Glutamatergic neuron (in vitro differentiated cells): ENCODE data around the gene GABRA6. TPM values are rescaled to one million over a fixed set of nuclear protein-coding genes. Genes with fewer than 3 reads are reported as not detected.

Experiments used
- DNase-seq: peaks from one replicate; pipeline ENCODE4 v3.0.0; 2022
- H3K27ac Mint-ChIP-seq: one replicate; pipeline ENCODE4 v1.8.0; 2020; ENCODE audit warnings: mild to moderate bottlenecking, mixed read lengths, inconsistent platforms; ENCODE audit not compliant: unreplicated experiment
- H3K27me3 Mint-ChIP-seq: one replicate; pipeline ENCODE4 v1.8.0; 2020; ENCODE audit warnings: mild to moderate bottlenecking, moderate library complexity, mixed read lengths, inconsistent platforms; ENCODE audit not compliant: unreplicated experiment
- H3K36me3 Mint-ChIP-seq: one replicate; pipeline ENCODE4 v1.8.0; 2020; ENCODE audit warnings: mild to moderate bottlenecking, mixed read lengths, inconsistent platforms; ENCODE audit not compliant: unreplicated experiment
- H3K4me1 Mint-ChIP-seq: one replicate; pipeline ENCODE4 v1.8.0; 2020; ENCODE audit warnings: mild to moderate bottlenecking, low read depth, mixed read lengths, inconsistent platforms; ENCODE audit not compliant: unreplicated experiment
- H3K4me3 Mint-ChIP-seq: one replicate; pipeline ENCODE4 v1.8.0; 2020; ENCODE audit warnings: mild to moderate bottlenecking, mixed read lengths, inconsistent platforms; ENCODE audit not compliant: unreplicated experiment
- H3K9me3 Mint-ChIP-seq: one replicate; pipeline ENCODE4 v1.8.0; 2020; ENCODE audit warnings: mild to moderate bottlenecking, moderate library complexity, mixed read lengths, inconsistent platforms; ENCODE audit not compliant: unreplicated experiment
- CTCF ChIP-seq: fragments of 200-600 bp; sonication (generic); IDR thresholded peaks from one replicate; pipeline ENCODE4 v1.5.0; 2021; ENCODE audit not compliant: partially characterized antibody, unreplicated experiment
- total RNA-seq: library from RNA; stranded (reverse); fragmentation: NEBNext Ultra II Directional; extraction: Animal tissue kit (Norgen Biotek cat#: 25700); gene quantifications from one replicate; pipeline ENCODE4 v1.2.1, GENCODE V29; 2021; ENCODE audit not compliant: unreplicated experiment

Gene GABRA6
- total RNA-seq, 1 donor from 2014 or later = not detected

DNA sequence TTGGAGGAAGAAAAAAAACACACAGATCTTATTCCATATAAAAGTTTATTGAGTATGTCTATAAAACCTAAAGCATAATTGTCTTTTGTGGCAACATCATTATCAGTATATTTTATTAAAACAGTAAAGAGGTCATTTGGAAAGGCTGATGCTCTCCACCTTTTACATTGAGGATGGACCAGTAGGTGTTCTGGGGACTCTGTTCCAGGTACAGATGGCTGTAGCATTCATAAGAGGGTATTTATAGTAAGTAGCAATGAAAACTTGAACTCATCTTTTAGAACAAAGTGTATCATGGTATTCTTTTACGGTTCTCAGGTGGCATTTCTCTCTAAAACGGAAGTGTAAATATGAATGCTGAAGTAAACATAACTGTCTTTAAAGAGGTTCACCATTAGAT is 1.8 kb downstream of the GABRA6 start:
- DNase-seq = no peak
- TF ChIP-seq CTCF = no peak
- Mint-ChIP-seq H3K27ac (no peak overlapping the region), H3K9me3 (peaks cover 2% of the 10 kb centered on the region), H3K4me1 (no peaks in the 10 kb centered on the region), H3K27me3 (no peaks in the 10 kb centered on the region), H3K4me3 (no peak overlapping the region), H3K36me3 (no peaks in the 10 kb centered on the region)

- Mint-ChIP-seq H3K27ac (no peak overlapping the region), H3K4me3 (no peak overlapping the region), H3K27me3 (no peaks in the 10 kb centered on the region), H3K36me3 (no peaks in the 10 kb centered on the region), H3K9me3 (no peaks in the 10 kb centered on the region), H3K4me1 (no peaks in the 10 kb centered on the region)
- TF ChIP-seq CTCF = no peak
- no peak for DNase-seq
These were observed 6.4 kb downstream of the GABRA6 start for GRCh38 chr5:161691911-161692310.

GRCh38 chr5:161697001-161697400 is 11.5 kb downstream of the GABRA6 start:
- Mint-ChIP-seq H3K4me3 (no peak overlapping the region), H3K9me3 (peaks cover 2% of the 10 kb centered on the region), H3K27me3 (no peaks in the 10 kb centered on the region), H3K36me3 (no peaks in the 10 kb centered on the region), H3K27ac (no peak overlapping the region), H3K4me1 (no peaks in the 10 kb centered on the region)
- no peak for DNase-seq
- TF ChIP-seq CTCF = no peak

DNA sequence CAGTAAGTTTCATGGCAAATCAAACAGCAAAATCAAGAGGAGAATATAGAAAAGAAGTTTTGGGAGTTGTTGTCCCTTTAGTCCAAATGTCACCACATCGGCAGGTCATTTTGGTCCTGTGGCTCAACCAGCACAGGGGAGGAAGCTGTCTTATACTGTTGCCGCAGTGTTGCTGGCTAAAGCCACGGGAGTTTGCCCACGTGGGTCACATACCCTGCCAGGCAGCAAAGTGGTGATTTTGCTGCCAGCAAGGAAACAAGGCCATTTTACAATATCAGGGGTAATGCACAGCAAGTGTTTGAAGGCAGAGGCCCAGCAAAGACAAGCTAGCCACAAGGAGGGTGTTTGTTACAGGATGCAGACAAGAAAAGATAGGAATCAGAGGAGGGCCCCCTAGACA is 14.5 kb downstream of the GABRA6 start:
- H3K9me3 Mint-ChIP-seq = peaks cover 2% of the 10 kb centered on the region
- no peaks in the 10 kb centered on the region for H3K36me3 Mint-ChIP-seq
- no peaks in the 10 kb centered on the region for H3K27me3 Mint-ChIP-seq
- no peaks in the 10 kb centered on the region for H3K4me1 Mint-ChIP-seq
- no peak overlapping the region for H3K27ac Mint-ChIP-seq
- H3K4me3 Mint-ChIP-seq = no peak overlapping the region
- DNase-seq = no peak
- no peak for TF ChIP-seq CTCF

DNA sequence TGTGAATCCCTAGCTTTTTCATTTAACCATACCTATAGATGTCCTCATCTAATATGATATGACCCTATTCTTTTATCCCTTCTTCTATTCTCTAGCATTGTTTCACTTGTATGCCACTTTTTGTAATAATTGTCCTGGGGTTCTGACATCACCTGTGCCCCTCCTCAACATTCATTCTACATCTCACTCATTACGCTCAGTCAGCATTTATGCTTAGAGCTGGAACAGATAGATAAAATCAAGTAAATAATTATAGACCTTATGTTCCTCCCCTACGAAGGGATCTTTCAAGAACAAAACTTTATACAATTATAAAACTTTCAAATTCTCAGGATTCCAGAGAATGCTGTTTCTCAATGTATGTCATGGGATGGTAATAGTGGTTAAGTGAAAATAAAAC is 18.0 kb downstream of the GABRA6 start:
- no peak overlapping the region for H3K27ac Mint-ChIP-seq

More for the DNA sequence above, 18.0 kb downstream of the GABRA6 start:
- Mint-ChIP-seq H3K27me3 (no peaks in the 10 kb centered on the region), H3K4me1 (no peaks in the 10 kb centered on the region), H3K9me3 (peaks cover 2% of the 10 kb centered on the region), H3K4me3 (no peak overlapping the region), H3K36me3 (no peaks in the 10 kb centered on the region)
- no peak for DNase-seq
- no peak for TF ChIP-seq CTCF
